ENCODE measurements around the gene IZUMO1.
"Not testable (repeated sequence)": the region's sequence is repeated elsewhere in the genome, so short reads cannot be mapped to it uniquely, and the experiment has no call there.

Gene IZUMO1

GRCh38 chr19:48746738-48747575, at the start of gene IZUMO1:
TSS of gene IZUMO1 (minus strand) at chr19:48746909. CDS start at chr19:48745859, 1,050 bp downstream.
- peak within 1 kb of the TSS; percentile 62 for H3K27ac Mint-ChIP-seq
- no peaks in the 10 kb centered on the region for H3K9me3 Mint-ChIP-seq
- H3K4me1 Mint-ChIP-seq (ENCODE audit: low read depth) = peaks cover 12% of the 10 kb centered on the region
- no peak within 1 kb of the TSS for H3K4me3 Mint-ChIP-seq
- H3K36me3 Mint-ChIP-seq (ENCODE audit: low read depth) = no peaks in the 10 kb centered on the region
- peaks cover 19% of the 10 kb centered on the region for H3K27me3 Mint-ChIP-seq (ENCODE audit: low read depth)

- Mint-ChIP-seq H3K27me3 (ENCODE audit: low read depth) (no peaks in the 10 kb centered on the region), H3K4me1 (ENCODE audit: low read depth) (peaks cover 11% of the 10 kb centered on the region), H3K9me3 (no peaks in the 10 kb centered on the region), H3K27ac (peak overlapping the region; percentile 87), H3K4me3 (peak overlapping the region; percentile 93), H3K36me3 (ENCODE audit: low read depth) (peaks cover 5% of the 10 kb centered on the region)
These were observed 49.0 kb upstream of the IZUMO1 start for GRCh38 chr19:48795685-48796070.

GRCh38 chr19:48795055-48795684, 48.5 kb upstream of the IZUMO1 start:
- Mint-ChIP-seq H3K27me3 (ENCODE audit: low read depth) (no peaks in the 10 kb centered on the region), H3K4me3 (peak overlapping the region; percentile 93), H3K36me3 (ENCODE audit: low read depth) (peaks cover 3% of the 10 kb centered on the region), H3K4me1 (ENCODE audit: low read depth) (peaks cover 11% of the 10 kb centered on the region), H3K9me3 (no peaks in the 10 kb centered on the region), H3K27ac (peak overlapping the region; percentile 87)

- Mint-ChIP-seq H3K27ac (no peak overlapping the region), H3K27me3 (ENCODE audit: low read depth) (no peaks in the 10 kb centered on the region), H3K36me3 (ENCODE audit: low read depth) (peaks cover 3% of the 10 kb centered on the region), H3K4me1 (ENCODE audit: low read depth) (peaks cover 11% of the 10 kb centered on the region), H3K9me3 (no peaks in the 10 kb centered on the region), H3K4me3 (peak overlapping the region; percentile 70)
These were observed 47.6 kb upstream of the IZUMO1 start for GRCh38 chr19:48794291-48794690.

- Mint-ChIP-seq H3K36me3 (ENCODE audit: low read depth) (peaks cover 3% of the 10 kb centered on the region), H3K27ac (no peak overlapping the region), H3K4me1 (ENCODE audit: low read depth) (peaks cover 11% of the 10 kb centered on the region), H3K4me3 (no peak overlapping the region), H3K27me3 (ENCODE audit: low read depth) (no peaks in the 10 kb centered on the region), H3K9me3 (no peaks in the 10 kb centered on the region)
These were observed 46.6 kb upstream of the IZUMO1 start for GRCh38 chr19:48793271-48793670.

- not testable (repeated sequence) for H3K27me3 Mint-ChIP-seq (ENCODE audit: low read depth); H3K36me3 Mint-ChIP-seq (ENCODE audit: low read depth); H3K4me3 Mint-ChIP-seq; H3K4me1 Mint-ChIP-seq (ENCODE audit: low read depth); H3K27ac Mint-ChIP-seq; H3K9me3 Mint-ChIP-seq
These were observed 40.6 kb upstream of the IZUMO1 start for GRCh38 chr19:48787331-48787730.

- H3K9me3 Mint-ChIP-seq; H3K4me1 Mint-ChIP-seq (ENCODE audit: low read depth); H3K27ac Mint-ChIP-seq; H3K4me3 Mint-ChIP-seq; H3K36me3 Mint-ChIP-seq (ENCODE audit: low read depth); H3K27me3 Mint-ChIP-seq (ENCODE audit: low read depth): not testable (repeated sequence)
These were observed 39.7 kb upstream of the IZUMO1 start for GRCh38 chr19:48786422-48786821.

GRCh38 chr19:48784527-48784926, 37.8 kb upstream of the IZUMO1 start:
- no peaks in the 10 kb centered on the region for H3K9me3 Mint-ChIP-seq
- peaks cover 8% of the 10 kb centered on the region for H3K4me1 Mint-ChIP-seq (ENCODE audit: low read depth)
- no peak overlapping the region for H3K4me3 Mint-ChIP-seq
- H3K27me3 Mint-ChIP-seq (ENCODE audit: low read depth) = peaks cover 7% of the 10 kb centered on the region
- H3K27ac Mint-ChIP-seq = no peak overlapping the region
- H3K36me3 Mint-ChIP-seq (ENCODE audit: low read depth) = no peaks in the 10 kb centered on the region

- no peaks in the 10 kb centered on the region for H3K9me3 Mint-ChIP-seq
- H3K27me3 Mint-ChIP-seq (ENCODE audit: low read depth) = peaks cover 7% of the 10 kb centered on the region
- no peak overlapping the region for H3K4me3 Mint-ChIP-seq
- H3K36me3 Mint-ChIP-seq (ENCODE audit: low read depth) = no peaks in the 10 kb centered on the region
- H3K27ac Mint-ChIP-seq = no peak overlapping the region
- peaks cover 6% of the 10 kb centered on the region for H3K4me1 Mint-ChIP-seq (ENCODE audit: low read depth)
These were observed 34.1 kb upstream of the IZUMO1 start for GRCh38 chr19:48780631-48781391.

GRCh38 chr19:48779636-48780035, 32.9 kb upstream of the IZUMO1 start:
- Mint-ChIP-seq H3K36me3 (ENCODE audit: low read depth) (no peaks in the 10 kb centered on the region), H3K27ac (no peak overlapping the region), H3K4me3 (no peak overlapping the region), H3K27me3 (ENCODE audit: low read depth) (peaks cover 7% of the 10 kb centered on the region), H3K4me1 (ENCODE audit: low read depth) (peaks cover 6% of the 10 kb centered on the region), H3K9me3 (no peaks in the 10 kb centered on the region)

- H3K9me3 Mint-ChIP-seq = no peaks in the 10 kb centered on the region
- H3K4me1 Mint-ChIP-seq (ENCODE audit: low read depth) = peaks cover 6% of the 10 kb centered on the region
- H3K4me3 Mint-ChIP-seq = no peak overlapping the region
- H3K36me3 Mint-ChIP-seq (ENCODE audit: low read depth) = no peaks in the 10 kb centered on the region
- H3K27ac Mint-ChIP-seq = no peak overlapping the region
- H3K27me3 Mint-ChIP-seq (ENCODE audit: low read depth) = peaks cover 8% of the 10 kb centered on the region
These were observed 31.0 kb upstream of the IZUMO1 start for GRCh38 chr19:48777720-48778119.

GRCh38 chr19:48777139-48777538, 30.4 kb upstream of the IZUMO1 start:
- H3K9me3 Mint-ChIP-seq = no peaks in the 10 kb centered on the region
- H3K4me3 Mint-ChIP-seq = no peak overlapping the region
- peaks cover 3% of the 10 kb centered on the region for H3K4me1 Mint-ChIP-seq (ENCODE audit: low read depth)
- no peaks in the 10 kb centered on the region for H3K36me3 Mint-ChIP-seq (ENCODE audit: low read depth)
- no peak overlapping the region for H3K27ac Mint-ChIP-seq
- peaks cover 7% of the 10 kb centered on the region for H3K27me3 Mint-ChIP-seq (ENCODE audit: low read depth)

GRCh38 chr19:48772503-48772953, 25.8 kb upstream of the IZUMO1 start:
- Mint-ChIP-seq H3K4me3 (no peak overlapping the region), H3K27me3 (ENCODE audit: low read depth) (peaks cover 17% of the 10 kb centered on the region), H3K9me3 (no peaks in the 10 kb centered on the region), H3K27ac (no peak overlapping the region), H3K4me1 (ENCODE audit: low read depth) (no peaks in the 10 kb centered on the region), H3K36me3 (ENCODE audit: low read depth) (no peaks in the 10 kb centered on the region)

GRCh38 chr19:48770734-48771472, 24.2 kb upstream of the IZUMO1 start:
- Mint-ChIP-seq H3K27ac (no peak overlapping the region), H3K27me3 (ENCODE audit: low read depth) (peaks cover 18% of the 10 kb centered on the region), H3K36me3 (ENCODE audit: low read depth) (no peaks in the 10 kb centered on the region), H3K9me3 (no peaks in the 10 kb centered on the region), H3K4me3 (no peak overlapping the region), H3K4me1 (ENCODE audit: low read depth) (no peaks in the 10 kb centered on the region)
